Measurements from ENCODE around the gene ABRACL.
"Not testable (repeated sequence)": the region's sequence is repeated elsewhere in the genome, so short reads cannot be mapped to it uniquely, and the experiment has no call there.

Gene ABRACL

DNA sequence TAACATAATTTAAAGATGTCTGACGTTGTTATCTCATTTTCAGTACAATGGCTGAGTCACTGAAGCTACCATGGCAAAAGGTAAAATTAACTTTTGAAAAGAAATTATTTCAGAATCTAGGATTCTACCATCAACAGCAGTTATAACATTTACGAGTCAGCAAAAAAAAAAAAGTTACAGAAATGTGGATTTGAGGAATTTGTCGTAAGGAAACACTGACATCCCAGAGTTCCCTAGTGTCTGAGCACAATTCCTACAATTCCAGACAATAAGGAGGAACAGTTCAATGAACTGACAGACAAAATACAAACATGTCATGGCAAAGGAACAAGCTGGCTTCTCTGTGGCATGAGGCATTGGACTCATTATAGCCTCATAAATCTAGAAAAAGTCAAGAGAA, 19.1 kb downstream of the ABRACL start:
- no peak for DNase-seq (ENCODE audit: low read depth)
- TF ChIP-seq CTCF (conservative IDR thresholded peaks at IDR 0.05; ENCODE audit: low read depth, low read length) = no peak
- H3K4me3 ChIP-seq (ENCODE audit: low read length) = no peak overlapping the region

DNA sequence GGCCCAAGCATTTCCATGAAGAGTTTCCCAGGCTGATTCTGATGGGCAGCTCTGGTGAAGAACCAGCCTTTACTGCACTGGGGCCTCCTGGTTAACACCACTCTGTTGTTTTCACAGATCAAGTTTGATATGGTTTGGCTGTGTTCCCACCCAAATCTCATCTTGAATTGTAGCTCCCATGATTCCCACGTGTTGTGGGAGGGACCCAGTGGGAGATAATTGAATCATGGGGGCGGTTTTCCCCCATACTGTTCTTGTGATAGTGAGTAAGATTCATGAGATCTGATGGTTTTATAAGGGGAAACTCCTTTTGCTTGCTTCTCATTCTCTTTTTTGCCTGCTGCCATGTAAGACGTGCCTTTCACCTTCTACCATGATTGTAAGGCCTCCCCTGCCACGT, 20.4 kb downstream of the ABRACL start:
- H3K4me3 ChIP-seq (ENCODE audit: low read length); DNase-seq (ENCODE audit: low read depth): not testable (repeated sequence)

DNA sequence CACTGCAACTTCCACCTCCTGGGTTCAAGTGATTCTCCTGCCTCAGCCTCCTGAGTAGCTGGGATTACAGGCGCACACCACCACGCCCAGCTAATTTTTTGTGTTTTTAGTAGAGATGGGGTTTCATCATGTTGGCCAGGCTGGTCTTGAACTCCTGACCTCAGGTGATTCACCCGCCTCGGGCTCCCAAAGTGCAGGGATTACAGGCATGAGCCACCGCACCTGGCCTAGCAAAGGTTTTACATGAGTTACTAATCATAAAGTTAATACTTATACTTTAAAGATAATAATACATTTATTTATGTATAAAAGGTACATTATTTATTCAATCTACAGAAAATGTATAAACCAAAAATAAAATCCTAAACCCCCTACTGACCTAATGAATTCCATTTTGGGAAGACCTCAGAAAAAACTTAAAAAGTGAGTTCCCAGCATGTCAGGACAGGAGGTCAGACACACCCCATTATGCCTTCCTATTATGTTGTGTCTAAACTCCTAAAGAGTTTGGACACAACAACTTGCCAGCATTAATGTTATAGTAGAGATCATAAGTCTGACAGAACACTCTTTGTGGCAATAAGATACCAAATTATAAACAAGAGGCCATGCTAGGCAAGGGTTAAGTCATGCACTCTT, 21.7 kb downstream of the ABRACL start:
- DNase-seq (ENCODE audit: low read depth) = not testable (repeated sequence)

DNA sequence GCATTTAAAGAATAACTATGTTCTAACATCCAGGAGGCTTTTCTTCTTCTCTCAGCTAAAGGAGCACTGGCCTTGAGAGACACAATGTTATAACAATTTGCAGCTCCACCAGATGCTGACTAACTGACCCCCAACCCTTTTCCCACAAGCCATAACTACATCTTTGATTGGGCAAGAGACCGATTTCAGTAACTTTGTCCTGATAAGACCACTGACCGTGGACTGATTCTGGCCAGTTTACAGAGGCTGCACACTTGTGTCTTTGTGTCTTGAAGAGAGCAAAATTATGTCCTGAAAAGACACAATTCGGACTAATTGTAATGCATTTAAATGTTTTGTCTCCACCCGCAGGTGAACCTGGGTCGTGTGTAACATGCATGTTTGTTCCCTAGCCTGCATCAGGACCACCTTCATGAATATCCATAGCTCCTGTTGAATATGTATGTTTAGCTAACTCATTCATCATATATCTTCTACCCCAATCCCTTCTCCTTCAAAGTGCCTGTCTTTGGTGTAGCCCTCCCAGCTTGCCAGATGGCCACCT, 22.3 kb downstream of the ABRACL start:
- DNase-seq (ENCODE audit: low read depth) = no peak
- no peak for TF ChIP-seq CTCF (conservative IDR thresholded peaks at IDR 0.05; ENCODE audit: low read depth, low read length)
- no peak overlapping the region for H3K4me3 ChIP-seq (ENCODE audit: low read length)

More for the DNA sequence above, 21.7 kb downstream of the ABRACL start:
- not testable (repeated sequence) for H3K4me3 ChIP-seq (ENCODE audit: low read length)

DNA sequence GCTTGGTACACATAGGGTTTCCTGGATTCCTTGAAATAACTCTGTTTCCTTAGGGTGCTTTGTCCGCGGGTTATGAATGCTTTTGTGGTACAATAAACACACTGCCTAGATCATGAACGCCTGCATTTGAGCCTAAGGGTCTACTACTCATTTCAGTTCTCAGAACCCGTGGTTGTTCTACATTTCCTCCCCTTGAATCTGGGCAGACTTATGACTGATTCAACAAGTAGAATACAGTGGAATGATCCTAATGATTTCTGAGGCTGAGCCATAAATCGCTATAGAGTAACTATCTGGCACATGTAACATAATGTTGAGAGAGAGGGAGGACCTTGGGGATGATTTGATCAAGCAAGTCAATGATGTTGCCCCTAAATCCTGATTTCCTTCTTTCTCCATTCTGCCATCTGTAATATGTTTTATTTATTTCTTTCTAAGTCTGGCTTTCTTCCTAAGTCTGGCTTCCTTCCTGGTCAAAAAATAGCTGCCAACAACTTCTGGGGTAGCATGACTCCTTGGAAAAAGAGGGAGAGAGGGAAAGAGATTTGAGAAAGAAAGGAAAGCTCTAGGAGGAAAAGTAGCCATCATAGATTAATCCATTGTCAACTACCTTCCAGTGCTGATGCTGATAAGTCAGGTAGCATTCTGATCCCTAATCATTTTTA, 23.0 kb downstream of the ABRACL start:
- DNase-seq (ENCODE audit: low read depth) = no peak
- TF ChIP-seq CTCF (conservative IDR thresholded peaks at IDR 0.05; ENCODE audit: low read depth, low read length) = no peak
- H3K4me3 ChIP-seq (ENCODE audit: low read length) = no peak overlapping the region

DNA sequence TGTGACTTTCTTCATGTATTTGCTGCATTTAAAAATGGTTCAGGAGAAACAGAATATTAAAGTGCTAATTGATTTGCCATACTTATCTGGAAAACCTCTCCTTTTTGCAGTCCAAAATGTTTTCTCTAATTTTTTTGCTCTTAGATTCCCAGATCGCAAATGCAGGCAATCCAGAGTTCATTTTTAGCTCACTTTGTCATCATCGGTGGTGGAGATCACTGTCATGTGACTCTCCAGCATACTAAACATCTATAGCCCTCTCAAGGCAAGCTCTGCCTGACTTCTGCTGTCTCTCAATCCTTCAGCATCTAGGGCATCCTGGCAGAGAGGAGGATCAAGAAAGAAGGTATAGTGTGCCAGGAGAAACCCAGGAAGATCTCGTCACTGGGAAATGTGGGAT, 24.8 kb downstream of the ABRACL start:
- no peak overlapping the region for H3K4me3 ChIP-seq (ENCODE audit: low read length)
- no peak for DNase-seq (ENCODE audit: low read depth)
- no peak for TF ChIP-seq CTCF (conservative IDR thresholded peaks at IDR 0.05; ENCODE audit: low read depth, low read length)

GRCh38 chr6:139054001-139054400, 25.5 kb downstream of the ABRACL start:
- TF ChIP-seq CTCF (conservative IDR thresholded peaks at IDR 0.05; ENCODE audit: low read depth, low read length) = no peak
- no peak for DNase-seq (ENCODE audit: low read depth)
- H3K4me3 ChIP-seq (ENCODE audit: low read length) = no peak overlapping the region

GRCh38 chr6:139055709-139056108, 27.2 kb downstream of the ABRACL start:
- DNase-seq (ENCODE audit: low read depth) = no peak
- H3K4me3 ChIP-seq (ENCODE audit: low read length) = no peak overlapping the region
- no peak for TF ChIP-seq CTCF (conservative IDR thresholded peaks at IDR 0.05; ENCODE audit: low read depth, low read length)

All from retinal pigment epithelial cell (primary cell).